GM12874 (cell line): Measurements from ENCODE around the gene F7.

Source experiments
- TF ChIP-seq, protein P1 (sequence below): IDR thresholded peaks from 2 replicates; pipeline ENCODE4 v1.5.1; 2011; ENCODE audit warnings: low read depth, mild to moderate bottlenecking, control low read depth, low read length, moderate library complexity; ENCODE audit not compliant: insufficient read depth

F7 gene

GRCh38 chr13:113157206-113157928, 51.8 kb downstream of the F7 start:
- TF ChIP-seq, protein P1, sequence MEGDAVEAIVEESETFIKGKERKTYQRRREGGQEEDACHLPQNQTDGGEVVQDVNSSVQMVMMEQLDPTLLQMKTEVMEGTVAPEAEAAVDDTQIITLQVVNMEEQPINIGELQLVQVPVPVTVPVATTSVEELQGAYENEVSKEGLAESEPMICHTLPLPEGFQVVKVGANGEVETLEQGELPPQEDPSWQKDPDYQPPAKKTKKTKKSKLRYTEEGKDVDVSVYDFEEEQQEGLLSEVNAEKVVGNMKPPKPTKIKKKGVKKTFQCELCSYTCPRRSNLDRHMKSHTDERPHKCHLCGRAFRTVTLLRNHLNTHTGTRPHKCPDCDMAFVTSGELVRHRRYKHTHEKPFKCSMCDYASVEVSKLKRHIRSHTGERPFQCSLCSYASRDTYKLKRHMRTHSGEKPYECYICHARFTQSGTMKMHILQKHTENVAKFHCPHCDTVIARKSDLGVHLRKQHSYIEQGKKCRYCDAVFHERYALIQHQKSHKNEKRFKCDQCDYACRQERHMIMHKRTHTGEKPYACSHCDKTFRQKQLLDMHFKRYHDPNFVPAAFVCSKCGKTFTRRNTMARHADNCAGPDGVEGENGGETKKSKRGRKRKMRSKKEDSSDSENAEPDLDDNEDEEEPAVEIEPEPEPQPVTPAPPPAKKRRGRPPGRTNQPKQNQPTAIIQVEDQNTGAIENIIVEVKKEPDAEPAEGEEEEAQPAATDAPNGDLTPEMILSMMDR: no peak

- TF ChIP-seq, protein P1: no peak
Measured at GRCh38 chr13:113157929-113158747, 52.5 kb downstream of the F7 start, which contains the start of gene PROZ. Gene PROZ, plus strand, starts transcription at chr13:113158648. Its CDS starts 13 bp downstream, at chr13:113158661.

- TF ChIP-seq, protein P1: no peak
Measured at GRCh38 chr13:113158946-113159345, 53.4 kb downstream of the F7 start.

- TF ChIP-seq, protein P1: no peak
Measured at GRCh38 chr13:113159701-113160100, 54.1 kb downstream of the F7 start.

- TF ChIP-seq, protein P1: no peak
Measured at GRCh38 chr13:113160983-113161382, 55.4 kb downstream of the F7 start.

DNA sequence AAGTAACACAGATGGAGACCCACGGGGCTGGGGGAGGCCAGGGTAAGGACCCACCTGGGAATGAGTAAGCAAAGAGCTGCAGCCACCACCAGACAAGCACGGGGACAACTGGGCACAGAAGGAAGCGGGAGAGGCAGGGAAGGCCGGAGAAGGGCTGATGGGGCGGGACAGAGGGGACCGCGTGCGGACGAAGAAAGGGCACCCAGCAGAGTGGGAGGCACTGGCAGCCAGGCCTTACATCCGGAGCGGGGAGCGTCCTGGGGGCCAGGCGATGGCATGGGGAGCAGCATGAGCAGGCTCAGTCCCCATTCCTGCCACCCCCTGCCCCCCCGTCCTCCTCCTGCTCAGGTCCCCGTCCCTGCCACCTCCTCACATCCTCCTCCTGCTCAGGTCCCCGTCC, 55.8 kb downstream of the F7 start:
- TF ChIP-seq, protein P1: no peak
